Measurements from ENCODE around the gene ANOS1.
A peak's percentile ranks its signal among the peaks of the same experiment; 100 is the strongest.
"Not testable (repeated sequence)": the region's sequence is repeated elsewhere in the genome, so short reads cannot be mapped to it uniquely, and the experiment has no call there.

The ANOS1 gene

DNA sequence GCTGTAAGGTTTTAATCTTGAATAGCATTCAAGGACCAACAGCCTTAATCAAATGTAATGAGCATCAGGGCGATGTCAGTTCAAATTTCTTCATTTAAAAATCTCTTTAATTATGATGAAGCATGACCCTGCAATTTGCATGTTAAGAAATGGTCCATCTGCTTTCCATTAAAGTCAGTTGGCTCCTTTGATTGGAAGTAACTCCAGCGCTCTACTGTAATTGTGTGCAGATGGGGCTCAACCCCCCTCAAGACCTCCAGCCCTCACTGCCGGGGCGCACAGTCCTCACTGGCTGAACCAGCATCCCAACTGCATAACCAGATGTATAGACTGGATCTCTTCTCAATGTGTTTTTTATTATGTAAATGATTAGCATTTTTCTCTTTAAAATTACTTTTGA, 140.4 kb downstream of the ANOS1 start:
- no peak for DNase-seq

DNA sequence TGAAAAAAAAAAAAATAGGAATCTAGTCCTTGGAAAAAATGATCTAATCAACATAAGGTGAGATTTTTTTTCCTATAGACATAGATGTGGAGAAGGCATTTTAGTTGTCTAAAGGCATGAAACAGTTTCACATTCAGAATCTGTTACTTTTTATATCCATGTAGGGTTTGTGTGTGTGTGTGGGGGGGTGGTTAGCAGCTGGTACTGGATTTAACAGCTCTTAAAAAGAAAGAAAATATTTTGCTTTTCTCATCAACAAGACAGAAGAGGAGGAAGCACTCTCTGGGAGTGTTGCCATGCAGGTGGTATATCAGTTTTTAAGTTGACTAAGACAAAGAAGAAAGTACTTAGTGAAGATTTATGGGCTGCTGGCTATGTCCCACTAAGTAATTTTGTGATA, 145.0 kb downstream of the ANOS1 start:
- no peak for DNase-seq

DNA sequence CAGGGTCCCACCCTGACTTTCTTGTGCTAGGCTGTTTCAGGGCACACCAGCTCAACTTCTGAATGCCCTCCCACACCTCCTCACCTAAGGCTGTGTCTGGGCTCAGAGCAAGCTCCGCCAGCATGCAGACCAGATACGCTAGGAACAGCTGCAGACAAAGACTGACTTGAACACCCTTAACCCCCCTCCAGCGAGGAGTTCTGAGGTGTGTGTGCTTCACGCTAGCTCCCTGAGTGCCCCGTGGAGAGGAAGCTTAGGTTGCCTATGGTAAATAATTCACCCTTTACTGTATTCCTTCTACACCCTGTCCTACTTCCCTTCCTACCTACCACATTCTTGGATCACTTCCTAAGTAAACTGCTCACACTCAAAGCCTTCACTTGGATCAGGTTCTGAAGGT, 152.3 kb downstream of the ANOS1 start:
- DNase-seq, result no peak

DNA sequence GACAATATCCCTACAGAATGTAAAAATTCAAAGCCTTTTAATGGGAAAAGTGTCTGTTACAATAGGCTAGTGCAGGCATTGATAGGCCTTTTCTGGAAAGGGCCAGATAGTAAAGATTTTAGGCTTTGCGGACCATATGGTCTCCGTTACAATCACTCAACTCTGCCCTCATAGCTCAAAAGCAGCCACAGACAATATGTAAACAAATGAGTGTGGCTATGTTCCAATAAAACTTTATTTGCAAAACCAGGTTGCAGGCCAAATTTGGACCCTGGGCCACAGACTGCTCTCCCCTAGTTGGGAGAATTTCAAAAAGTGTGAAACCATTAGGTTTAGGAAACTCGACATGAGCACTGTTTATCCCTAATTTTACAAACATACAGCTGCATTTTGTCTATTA, 155.1 kb downstream of the ANOS1 start:
- no peak for DNase-seq

DNA sequence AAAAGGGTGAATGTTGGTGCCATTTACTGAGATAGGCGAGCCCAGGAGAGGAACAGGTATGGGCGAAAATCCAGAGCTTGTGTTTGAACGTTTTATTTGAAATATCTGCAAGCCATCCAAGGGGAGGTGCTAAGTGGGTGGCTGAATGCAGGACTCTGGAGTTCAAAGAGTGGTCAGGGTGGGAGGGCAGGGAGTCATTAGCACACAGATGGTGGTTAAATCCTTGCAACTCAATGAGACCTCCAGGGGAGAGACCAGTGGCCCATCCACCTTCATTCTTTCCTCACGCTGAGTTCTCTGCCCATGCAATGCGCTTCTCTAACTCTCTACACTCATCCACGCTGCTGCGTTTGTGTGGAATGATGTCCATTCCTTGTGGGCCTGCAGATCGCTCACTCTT, 166.2 kb downstream of the ANOS1 start:
- no peak for DNase-seq

DNA sequence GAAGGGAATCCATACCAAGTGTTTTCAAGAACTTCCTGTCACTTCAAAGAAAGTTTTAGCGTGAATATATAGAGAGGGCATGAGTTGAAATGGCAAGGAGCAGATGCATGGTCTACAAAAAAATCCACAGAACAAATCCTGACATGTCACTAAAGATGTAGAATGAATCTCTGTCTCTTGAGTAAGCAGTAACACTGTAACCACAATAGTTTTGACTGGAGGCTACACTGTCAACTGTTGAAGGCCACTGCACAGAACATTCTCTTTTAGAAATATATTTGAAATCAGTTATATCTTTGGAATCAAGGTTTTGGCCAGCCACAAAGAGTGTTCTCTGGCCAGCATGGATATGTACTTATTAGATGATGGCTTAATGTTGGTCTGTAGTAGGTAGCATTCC, 183.5 kb downstream of the ANOS1 start:
- DNase-seq, result no peak

DNA sequence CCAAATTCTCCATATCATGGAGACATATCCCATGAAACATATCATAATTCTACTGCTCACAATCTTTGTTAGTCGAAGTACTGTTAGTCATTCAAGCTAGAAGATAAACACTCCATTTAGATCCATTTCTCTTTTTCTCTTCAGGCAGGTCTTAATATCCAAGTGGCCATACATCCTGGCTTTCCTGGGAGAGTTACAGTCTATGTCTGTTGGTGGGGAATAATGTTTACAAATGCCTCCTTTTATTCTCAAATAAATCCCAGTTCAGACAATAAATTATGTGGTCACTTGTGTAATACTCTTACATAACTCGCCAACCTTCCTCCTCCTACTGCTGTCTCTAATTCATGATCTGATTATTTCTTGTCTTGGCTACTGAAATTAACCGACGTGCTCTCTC, 185.2 kb downstream of the ANOS1 start:
- no peak for DNase-seq

DNA sequence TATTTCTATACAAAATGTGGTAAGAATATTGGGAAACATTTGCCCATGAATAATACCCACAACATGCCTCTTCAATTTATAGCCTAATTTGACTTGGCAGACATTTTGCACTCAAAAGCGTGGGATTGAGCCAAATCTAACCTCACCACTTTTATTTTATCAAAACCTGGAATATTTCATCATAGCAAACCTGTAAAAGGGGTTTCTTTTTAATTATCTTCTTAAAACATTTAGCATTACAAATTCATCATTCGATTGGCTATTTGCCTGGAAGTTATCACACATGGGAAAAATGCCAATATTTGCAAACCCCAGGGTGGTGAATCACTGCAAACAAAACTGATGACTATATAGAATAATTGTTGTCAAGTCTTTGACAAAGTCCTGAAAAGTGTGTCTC, 211.1 kb downstream of the ANOS1 start:
- peak; percentile 52 for DNase-seq

DNA sequence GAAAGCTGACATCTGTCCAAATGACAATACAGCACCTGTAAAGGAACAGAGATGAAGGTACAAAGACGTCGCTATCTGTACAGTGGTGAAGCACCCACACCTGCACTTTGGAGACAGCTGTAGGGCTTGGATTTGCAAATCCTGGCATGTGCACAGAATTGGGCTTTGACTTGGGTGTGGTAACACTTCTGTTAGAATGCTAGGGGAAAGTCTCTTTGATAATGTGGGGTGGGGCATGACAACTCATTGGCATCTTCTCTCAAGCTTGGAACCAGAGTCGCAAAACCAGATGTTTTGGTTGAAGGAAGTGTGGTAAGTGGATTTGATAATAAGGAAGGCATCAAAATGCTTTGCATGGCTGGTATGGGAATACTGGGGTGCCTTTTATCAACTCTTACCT, 211.8 kb downstream of the ANOS1 start:
- no peak for DNase-seq

DNA sequence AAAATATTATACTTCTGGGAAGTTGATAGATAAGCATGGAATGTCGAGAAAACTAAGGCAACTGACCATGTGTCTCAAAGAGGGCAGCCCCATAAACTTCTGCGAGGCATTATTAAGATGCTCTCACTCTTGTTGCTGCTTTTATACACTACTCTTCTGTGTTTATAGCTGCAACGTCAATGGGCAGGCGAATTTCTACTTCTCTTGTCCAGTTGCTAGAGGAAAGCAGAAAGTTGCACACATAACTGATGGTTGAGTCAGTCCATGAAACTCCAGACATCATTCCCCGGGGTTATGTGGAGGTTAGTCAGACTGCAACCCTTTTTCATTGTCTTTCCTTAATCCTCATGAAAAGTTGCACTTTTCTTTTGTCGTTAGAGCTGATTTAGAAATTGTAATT, 227.5 kb downstream of the ANOS1 start:
- DNase-seq, result peak; percentile 78

DNA sequence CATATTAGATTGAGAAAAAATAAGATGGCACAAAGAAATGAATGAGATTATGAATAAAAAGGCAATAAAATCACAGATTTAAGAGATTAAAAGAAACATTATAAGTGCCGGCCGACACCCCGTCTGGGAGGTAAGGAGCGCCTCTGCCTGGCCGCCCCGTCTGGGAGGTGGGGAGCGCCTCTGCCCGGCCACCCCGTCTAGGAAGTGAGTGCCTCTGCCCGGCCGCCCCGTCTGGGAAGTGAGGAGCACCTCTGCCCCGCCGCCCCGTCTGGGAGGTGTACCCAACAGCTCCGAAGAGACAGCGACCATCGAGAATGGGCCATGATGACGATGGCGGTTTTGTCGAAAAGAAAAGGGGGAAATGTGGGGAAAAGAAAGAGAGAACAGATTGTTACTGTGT, 229.8 kb downstream of the ANOS1 start:
- DNase-seq, result not testable (repeated sequence)

DNA sequence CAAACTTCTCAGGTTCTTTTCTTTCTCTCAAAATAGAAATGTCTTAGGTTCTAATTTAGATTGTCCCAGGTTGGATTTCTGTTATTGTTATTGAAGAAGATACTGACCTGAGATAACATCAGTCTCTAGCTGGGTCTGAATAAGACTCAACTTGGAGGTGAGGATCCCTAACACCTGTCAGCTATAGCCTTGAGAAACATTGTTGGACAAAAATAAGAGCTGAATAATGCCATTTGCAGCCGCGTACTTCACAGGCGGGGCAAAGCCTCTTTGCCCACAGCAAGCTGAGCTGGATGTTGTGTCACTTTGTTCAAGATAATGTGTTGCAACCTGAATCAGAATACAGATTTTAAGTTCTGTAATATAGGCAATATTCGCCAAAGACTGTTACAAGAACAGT, 231.7 kb downstream of the ANOS1 start:
- no peak for DNase-seq

DNA sequence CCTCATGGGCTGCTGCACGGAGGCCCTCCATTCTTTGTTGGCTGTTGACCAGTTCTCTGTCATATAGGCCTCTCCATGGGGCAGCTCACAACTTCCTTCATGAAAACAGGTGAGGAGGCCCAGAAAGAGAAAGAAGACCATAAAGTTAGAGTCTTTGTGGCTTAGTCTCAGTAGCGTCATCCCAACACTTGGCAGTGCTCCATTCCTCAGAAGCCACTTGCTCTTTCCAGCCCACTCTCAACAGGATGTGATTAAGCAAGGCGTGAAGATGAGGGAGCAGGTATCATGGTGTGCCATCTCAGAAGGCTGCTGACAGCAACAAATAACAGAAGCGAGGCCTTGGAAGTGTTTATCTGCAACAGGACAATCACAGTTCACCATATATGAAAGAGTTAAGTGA, 236.9 kb downstream of the ANOS1 start:
- DNase-seq, result not testable (repeated sequence)

DNA sequence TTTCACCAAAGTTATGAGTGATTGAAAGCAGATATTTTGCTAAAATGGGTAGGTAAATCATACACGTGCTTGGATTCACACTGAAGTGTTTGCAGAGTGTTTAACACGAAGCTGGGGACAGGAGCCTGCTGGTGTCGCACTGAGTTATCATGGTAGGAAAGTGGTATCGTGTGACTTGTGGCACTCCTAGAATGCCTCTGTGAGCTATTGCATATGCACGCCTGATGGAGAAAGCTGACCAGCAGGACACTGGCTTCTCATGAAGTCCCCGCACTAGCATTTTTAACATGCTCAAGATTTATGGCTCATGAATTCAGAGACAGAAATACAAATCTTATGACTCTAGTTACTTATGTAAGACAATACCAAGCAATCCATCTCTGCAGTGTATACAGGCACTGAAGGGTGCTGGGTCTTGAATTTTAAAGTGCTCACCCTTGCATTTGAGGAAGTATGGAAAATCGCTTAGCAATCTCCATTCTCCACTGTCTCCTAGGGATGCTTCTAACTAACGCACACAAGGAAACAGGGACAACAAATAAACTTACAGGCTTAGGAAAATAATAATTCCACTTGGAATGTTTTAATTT, 247.5 kb downstream of the ANOS1 start:
- DNase-seq, result no peak
